Hepatocyte (in vitro differentiated cells): Measurements from ENCODE around the gene FBRSL1. TPM values are rescaled to one million over a fixed set of nuclear protein-coding genes. Genes with fewer than 3 reads are reported as not detected.
"Not testable (repeated sequence)": the region's sequence is repeated elsewhere in the genome, so short reads cannot be mapped to it uniquely, and the experiment has no call there.

Experiments used
- DNase-seq: peaks from one replicate; pipeline ENCODE4 v3.0.0-alpha.2; 2016; ENCODE audit warnings: low spot score
- H2AFZ ChIP-seq: fragments of 200-600 bp; sonication (generic); 2 replicates; pipeline ENCODE4 v1.6.0; 2016; ENCODE audit warnings: antibody characterized with exemption, mild to moderate bottlenecking
- H3K27ac ChIP-seq: fragments of 200-600 bp; sonication (generic); 2 replicates; pipeline ENCODE4 v1.5.1; 2016; ENCODE audit warnings: mild to moderate bottlenecking
- H3K27me3 ChIP-seq: fragments of 200-600 bp; sonication (generic); 2 replicates; pipeline ENCODE4 v1.6.1; 2016
- H3K36me3 ChIP-seq: fragments of 200-600 bp; sonication (generic); replicated peaks from 2 replicates; pipeline ENCODE4 v1.5.1; 2016; ENCODE audit warnings: low read depth; ENCODE audit not compliant: insufficient read depth
- H3K4me1 ChIP-seq: fragments of 200-600 bp; sonication (generic); 2 replicates; pipeline ENCODE4 v1.5.1; 2016; ENCODE audit warnings: mild to moderate bottlenecking, moderate library complexity; ENCODE audit not compliant: insufficient read depth
- H3K4me2 ChIP-seq: fragments of 200-600 bp; sonication (generic); 2 replicates; pipeline ENCODE4 v1.6.0; 2016
- H3K4me3 ChIP-seq: fragments of 200-600 bp; sonication (generic); 2 replicates; pipeline ENCODE4 v1.5.1; 2016; ENCODE audit warnings: mild to moderate bottlenecking
- H3K79me2 ChIP-seq: fragments of 200-600 bp; sonication (generic); 2 replicates; pipeline ENCODE4 v1.6.0; 2017; ENCODE audit warnings: mild to moderate bottlenecking
- H3K9me2 ChIP-seq: fragments of 200-600 bp; sonication (generic); replicated peaks from 2 replicates; pipeline ENCODE4 v1.6.0; 2017; ENCODE audit warnings: mild to moderate bottlenecking; ENCODE audit not compliant: insufficient read depth
- H3K9me3 ChIP-seq: fragments of 200-600 bp; sonication (generic); 2 replicates; pipeline ENCODE4 v1.5.1; 2016; ENCODE audit warnings: low read depth, mild to moderate bottlenecking
- H4K20me1 ChIP-seq: fragments of 200-600 bp; sonication (generic); 2 replicates; pipeline ENCODE4 v1.6.0; 2016; ENCODE audit warnings: mild to moderate bottlenecking; ENCODE audit not compliant: insufficient read depth, poor library complexity, severe bottlenecking
- CTCF ChIP-seq: fragments of 200-600 bp; sonication (generic); IDR thresholded peaks from 2 replicates; pipeline ENCODE4 v1.5.1; 2016; ENCODE audit warnings: antibody characterized with exemption, mild to moderate bottlenecking; ENCODE audit not compliant: poor library complexity
- EZH2 ChIP-seq: fragments of 200-600 bp; sonication (generic); IDR thresholded peaks from 2 replicates; pipeline ENCODE4 v1.6.1; 2016; ENCODE audit warnings: antibody characterized with exemption, mild to moderate bottlenecking, borderline replicate concordance
- EZH2phosphoT487 ChIP-seq: fragments of 200-600 bp; sonication (generic); IDR thresholded peaks from one replicate; pipeline ENCODE4 v1.6.1; 2018; ENCODE audit warnings: antibody characterized with exemption, mild to moderate bottlenecking, low read depth, moderate library complexity; ENCODE audit not compliant: unreplicated experiment, severe bottlenecking
- WGBS: methylation state at CpG from one replicate; pipeline ENCODE4 v1.1.6; 2016; ENCODE audit warnings: low lambda C conversion rate; ENCODE audit errors: missing lambda C conversion rate; 5-methylcytosine and 5-hydroxymethylcytosine counted together
- polyA plus RNA-seq: library from polyadenylated mRNA; unstranded; fragments of >200 nt; fragmentation: Nextera tagmentation; extraction: Ambion mirVana; gene quantifications from 2 replicates; pipeline ENCODE4 v1.2.1, GENCODE V29; 2016
- total RNA-seq: library from RNA; depleted of rRNA; stranded (reverse); fragments of >200 nt; gene quantifications from 2 replicates; pipeline ENCODE4 v1.2.3, GENCODE V29; 2014

FBRSL1 gene
- total and polyA plus RNA-seq, 2 experiments from 2014 or later: 18.5 to 61.1 TPM

GRCh38 chr12:132530851-132531250 lies 40.9 kb downstream of the FBRSL1 start:
- WGBS: 94% methylated on average over 6 of the region's 7 CpGs
- no peak overlapping the region for H3K27ac ChIP-seq
- no peaks in the 10 kb centered on the region for H3K4me1 ChIP-seq
- H3K4me2 ChIP-seq: no peak overlapping the region
- no peaks in the 10 kb centered on the region for H3K27me3 ChIP-seq
- H4K20me1 ChIP-seq: peaks cover 6% of the 10 kb centered on the region
- H3K9me3 ChIP-seq: no peaks in the 10 kb centered on the region
- no peak overlapping the region for H3K4me3 ChIP-seq
- H3K36me3 ChIP-seq: no peaks in the 10 kb centered on the region
- H3K9me2 ChIP-seq: no peaks in the 10 kb centered on the region
- no peaks in the 10 kb centered on the region for H3K79me2 ChIP-seq
- H2AFZ ChIP-seq: no peak overlapping the region
- TF ChIP-seq CTCF (no peak), EZH2phosphoT487 (no peak), EZH2 (no peak)
- no peak for DNase-seq

- not testable (repeated sequence) for H3K4me3 ChIP-seq, H2AFZ ChIP-seq, H3K27ac ChIP-seq, H3K9me3 ChIP-seq, H3K27me3 ChIP-seq, H4K20me1 ChIP-seq, H3K9me2 ChIP-seq, H3K4me2 ChIP-seq, H3K36me3 ChIP-seq, H3K79me2 ChIP-seq, DNase-seq, H3K4me1 ChIP-seq
- WGBS: 96% methylated on average over 12 of the region's 20 CpGs
These were observed 43.0 kb downstream of the FBRSL1 start for GRCh38 chr12:132532711-132533583.

GRCh38 chr12:132533584-132533958 lies 43.6 kb downstream of the FBRSL1 start:
- Histone ChIP-seq H3K27ac (no peak overlapping the region), H3K4me3 (no peak overlapping the region), H3K79me2 (no peaks in the 10 kb centered on the region), H2AFZ (no peak overlapping the region), H3K9me3 (no peaks in the 10 kb centered on the region), H3K9me2 (no peaks in the 10 kb centered on the region), H3K4me1 (no peaks in the 10 kb centered on the region), H3K4me2 (no peak overlapping the region), H3K36me3 (no peaks in the 10 kb centered on the region), H4K20me1 (peaks cover 4% of the 10 kb centered on the region), H3K27me3 (no peaks in the 10 kb centered on the region)
- DNase-seq: no peak
- TF ChIP-seq EZH2 (no peak), EZH2phosphoT487 (no peak), CTCF (no peak)
- 98% methylated on average over 6 of the region's 6 CpGs for WGBS

GRCh38 chr12:132534076-132534475 lies 44.1 kb downstream of the FBRSL1 start:
- TF ChIP-seq CTCF: no peak
- no peak for TF ChIP-seq EZH2phosphoT487
- no peak for TF ChIP-seq EZH2
- Histone ChIP-seq H3K27ac (no peak overlapping the region), H3K4me1 (no peaks in the 10 kb centered on the region), H3K9me2 (no peaks in the 10 kb centered on the region), H4K20me1 (peaks cover 4% of the 10 kb centered on the region), H3K4me3 (no peak overlapping the region), H3K79me2 (no peaks in the 10 kb centered on the region), H3K27me3 (no peaks in the 10 kb centered on the region), H3K36me3 (no peaks in the 10 kb centered on the region), H3K9me3 (no peaks in the 10 kb centered on the region), H2AFZ (no peak overlapping the region), H3K4me2 (no peak overlapping the region)
- no peak for DNase-seq
- 94% methylated on average over 13 of the region's 13 CpGs for WGBS
